NK-92 treated with Interleukin-12 subunit alpha and Interleukin-12 subunit beta, amount 100 ng/mL, for 24 hours (cell line): ENCODE results near the gene XPNPEP3.

Source experiments
- DNase-seq: peaks from one replicate; lab custom pipeline; 2025; lab: John Stamatoyannopoulos, UW

The XPNPEP3 gene

DNA sequence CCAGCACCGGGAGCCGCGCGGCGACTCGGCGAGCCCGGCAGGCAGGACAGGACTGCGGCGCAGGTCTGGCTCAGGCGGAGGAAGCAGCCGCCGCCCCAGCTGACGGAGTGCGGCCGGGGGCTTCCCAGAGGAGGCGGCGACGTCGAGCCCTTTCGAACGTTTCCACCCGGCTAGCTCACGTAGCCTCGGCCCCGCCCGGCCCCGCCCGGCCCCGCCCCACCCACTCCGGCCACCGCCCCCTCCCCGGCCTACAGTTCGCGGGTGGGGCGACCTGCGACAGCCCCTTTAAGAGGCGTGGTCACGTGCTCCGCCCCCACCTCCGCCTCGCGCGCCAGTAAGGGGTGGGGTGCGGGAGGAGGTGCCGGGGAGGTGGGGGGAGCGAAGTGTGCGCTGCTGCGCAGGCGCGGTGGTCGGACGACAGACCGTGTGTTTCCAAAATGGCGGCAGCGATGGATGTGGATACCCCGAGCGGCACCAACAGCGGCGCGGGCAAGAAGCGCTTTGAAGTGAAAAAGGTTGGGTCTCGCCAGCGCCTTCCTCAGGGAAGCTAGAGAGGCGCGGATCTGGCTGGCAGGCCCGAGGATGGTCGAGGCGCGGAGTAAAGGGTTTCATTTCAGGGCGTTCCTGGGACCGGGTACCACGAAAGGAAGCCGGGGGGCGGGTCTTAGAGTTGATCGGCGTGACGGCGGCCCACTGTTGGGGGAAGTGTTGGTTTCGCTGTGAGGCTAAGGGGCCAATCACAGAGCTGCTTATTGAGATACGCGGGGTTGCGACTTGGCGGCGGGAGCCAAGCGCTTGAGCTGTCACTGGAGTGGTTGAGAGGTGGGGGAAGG, 94.2 kb downstream of the XPNPEP3 start, which contains the start of gene RBX1:
RBX1 (plus strand) TSS at position 417 of the 833 bp plus-strand sequence; CDS start at position 438, 21 bp downstream.
- peak; percentile 92 for DNase-seq

- peak; percentile 14 for DNase-seq
These were observed 95.1 kb downstream of the XPNPEP3 start for GRCh38 chr22:40951795-40952605.

DNA sequence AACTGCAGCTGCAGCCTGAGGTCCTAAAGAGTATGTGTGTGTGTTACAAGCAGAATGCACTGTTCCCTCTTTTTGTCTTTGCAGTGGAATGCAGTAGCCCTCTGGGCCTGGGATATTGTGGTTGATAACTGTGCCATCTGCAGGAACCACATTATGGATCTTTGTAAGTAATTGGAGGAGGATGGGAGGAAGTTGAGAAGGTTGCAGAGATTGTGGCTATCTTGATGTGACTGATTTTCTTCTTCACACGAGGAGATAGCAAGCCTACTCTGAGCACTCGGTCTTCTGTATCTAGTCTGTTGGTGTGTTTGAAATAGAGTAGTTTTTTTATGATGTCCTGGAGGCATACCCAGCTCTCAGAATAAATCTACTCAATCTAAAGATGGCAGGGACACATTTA, 96.5 kb downstream of the XPNPEP3 start:
- DNase-seq: no peak

DNA sequence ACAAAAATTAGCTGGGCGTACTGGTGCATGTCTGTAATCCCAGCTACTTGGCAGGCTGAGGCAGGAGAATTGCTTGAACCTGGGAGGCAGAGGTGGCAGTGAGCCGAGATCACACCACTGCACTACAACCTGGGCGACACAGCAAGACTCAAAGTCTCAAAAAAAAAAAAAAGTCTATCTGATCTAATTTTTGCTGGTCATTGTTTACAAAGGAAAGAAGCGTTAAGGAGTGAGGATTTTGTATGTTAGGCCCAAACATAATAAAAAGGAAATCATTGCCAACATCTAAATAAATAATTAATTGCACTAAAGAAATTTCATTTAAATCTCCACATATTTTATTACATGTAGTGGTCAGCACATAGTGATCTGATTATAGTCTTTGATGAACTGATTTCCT, 97.2 kb downstream of the XPNPEP3 start:
- DNase-seq: no peak

DNA sequence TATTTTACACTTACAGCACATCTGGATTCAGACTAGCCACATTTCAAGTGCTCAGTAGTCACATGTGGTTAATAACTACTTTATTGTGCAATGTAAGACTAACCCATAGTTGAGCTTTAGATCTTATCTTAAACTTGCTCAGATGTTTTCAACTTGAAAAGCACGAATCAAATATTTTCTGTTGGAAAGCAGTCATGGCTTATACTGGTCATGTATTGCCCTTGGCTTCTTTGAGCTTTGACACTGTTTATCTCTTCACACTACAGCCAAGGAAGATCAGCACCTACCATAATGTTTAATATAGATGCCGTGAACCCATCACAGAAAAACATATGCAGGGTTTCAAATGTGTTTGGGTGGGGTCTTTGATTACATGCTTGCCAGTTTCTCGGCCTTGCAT, 98.6 kb downstream of the XPNPEP3 start:
- DNase-seq: no peak

DNA sequence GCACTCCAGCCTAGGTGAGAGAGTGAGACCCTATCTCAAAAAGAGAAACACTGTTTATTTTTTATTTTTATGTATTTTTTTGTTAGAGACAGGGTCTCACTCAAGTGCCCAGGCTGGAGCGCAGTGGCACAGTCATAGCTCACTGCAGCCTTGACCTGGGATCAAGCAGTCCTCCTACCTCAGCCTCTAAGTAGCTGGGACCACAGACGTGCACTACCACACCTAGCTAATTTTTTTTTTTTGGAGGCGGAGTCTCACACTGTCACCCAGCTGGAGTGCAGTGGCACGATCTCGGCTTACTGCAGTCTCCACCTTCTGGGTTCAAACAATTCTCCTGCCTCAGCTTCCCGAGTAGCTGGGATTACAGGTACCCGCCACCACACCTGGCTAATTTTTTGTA, 100.7 kb downstream of the XPNPEP3 start:
- DNase-seq: no peak

DNA sequence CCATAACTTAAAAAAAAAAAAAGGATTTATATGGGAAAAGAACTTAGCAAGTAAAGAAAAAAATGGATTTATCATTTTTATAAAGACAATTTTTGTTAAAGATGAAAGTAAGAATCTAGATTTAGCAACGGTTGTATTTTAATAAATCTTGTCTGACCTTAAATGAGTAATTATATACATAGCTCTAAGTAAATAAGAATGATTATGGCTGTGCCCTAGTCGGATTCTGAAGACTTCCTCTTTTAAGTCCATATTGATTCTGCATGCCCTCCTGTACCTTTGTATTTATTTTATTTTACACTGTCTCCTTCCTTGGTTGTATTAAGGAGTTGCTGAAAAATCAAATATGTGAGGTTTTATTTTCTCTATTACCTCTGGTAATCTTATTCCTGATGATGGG, 101.4 kb downstream of the XPNPEP3 start:
- no peak for DNase-seq

GRCh38 chr22:40960145-40960544, 103.2 kb downstream of the XPNPEP3 start:
- no peak for DNase-seq

DNA sequence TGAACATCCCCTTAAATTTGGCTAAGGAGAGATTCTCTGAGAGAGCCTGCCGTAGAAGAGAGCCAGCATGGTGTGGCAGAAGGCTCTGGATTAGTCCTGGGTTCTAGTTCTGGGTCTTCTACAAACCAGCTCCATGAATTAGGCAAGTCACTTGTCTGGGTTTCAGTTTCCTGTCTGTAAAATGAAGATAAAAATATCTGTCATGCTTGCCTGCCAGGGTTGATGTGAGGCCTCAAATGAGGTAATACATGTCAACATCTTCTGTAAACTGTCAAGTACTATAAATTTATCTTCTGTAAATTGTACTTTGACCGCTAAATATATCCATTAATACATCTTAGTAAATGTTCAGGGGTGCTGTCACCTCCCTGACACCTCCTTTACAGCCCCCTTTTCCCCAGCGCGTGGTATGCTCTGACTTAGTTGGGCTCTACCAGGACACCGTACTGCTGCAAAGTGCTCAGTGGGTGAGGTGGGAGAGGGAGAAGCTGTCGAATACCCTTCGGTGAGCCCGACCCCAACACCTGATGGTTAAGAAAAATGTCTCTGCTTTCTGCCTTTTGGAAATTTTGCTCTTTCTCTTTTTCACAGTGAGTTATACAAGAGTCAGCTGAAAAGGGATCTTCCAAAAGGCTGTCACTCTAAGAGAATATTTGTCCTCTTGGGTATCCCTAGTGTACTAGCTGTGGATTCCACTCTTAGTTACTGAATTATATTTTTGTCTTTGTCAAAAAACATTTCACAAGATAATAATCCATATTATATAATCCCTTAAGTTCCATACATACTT, 109.2 kb downstream of the XPNPEP3 start:
- no peak for DNase-seq

GRCh38 chr22:40966726-40967085, 109.8 kb downstream of the XPNPEP3 start:
- no peak for DNase-seq

DNA sequence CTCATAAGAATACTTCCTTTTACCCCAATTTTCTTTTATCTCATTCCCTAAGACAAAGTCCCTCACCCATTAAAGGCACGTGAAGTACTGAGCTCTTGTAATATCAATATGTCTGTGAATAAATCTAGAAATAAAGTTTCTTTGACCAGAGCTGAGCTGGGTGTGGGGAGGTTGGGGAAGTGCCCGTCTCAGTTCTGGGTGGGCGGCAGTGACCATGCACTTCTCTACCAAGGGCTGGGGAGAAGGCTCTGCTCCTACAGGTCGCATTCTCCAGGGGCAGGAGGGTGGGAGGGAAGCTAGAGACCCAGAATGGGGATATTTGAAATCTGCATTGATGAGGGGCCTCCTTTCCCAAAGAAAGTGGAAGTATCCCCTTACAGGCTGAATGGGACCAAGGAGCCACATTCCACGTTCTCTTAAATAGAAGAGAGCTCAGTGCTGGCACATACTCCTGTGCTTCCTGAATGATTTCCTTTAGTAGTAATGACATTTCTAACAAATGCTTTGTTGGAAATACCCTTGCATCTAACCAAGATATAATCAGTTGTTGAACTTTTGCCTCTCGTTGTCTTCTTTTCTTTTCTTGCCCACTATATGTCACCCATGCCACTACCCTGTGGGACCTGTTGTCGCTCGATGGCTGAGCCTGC, 110.3 kb downstream of the XPNPEP3 start:
- no peak for DNase-seq

DNA sequence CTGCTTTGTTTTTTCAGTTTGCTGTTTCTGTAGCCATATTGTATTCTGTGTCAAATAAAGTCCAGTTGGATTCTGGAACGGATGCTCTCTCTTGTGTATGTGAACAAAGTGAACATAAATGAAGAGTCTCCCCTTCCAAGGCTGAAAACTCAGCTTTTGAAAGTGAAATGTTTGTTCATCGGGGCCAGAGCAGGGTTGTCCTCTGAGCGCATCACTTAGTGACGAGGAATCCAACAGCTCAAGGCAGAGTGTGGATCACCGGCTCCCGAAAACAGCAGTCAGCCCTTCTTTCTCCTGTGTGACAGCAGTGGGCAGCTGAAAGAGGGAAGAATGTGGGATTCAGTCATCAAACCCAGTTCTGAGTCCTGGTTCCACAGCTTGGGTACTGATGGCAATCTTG, 115.6 kb downstream of the XPNPEP3 start:
- no peak for DNase-seq

DNA sequence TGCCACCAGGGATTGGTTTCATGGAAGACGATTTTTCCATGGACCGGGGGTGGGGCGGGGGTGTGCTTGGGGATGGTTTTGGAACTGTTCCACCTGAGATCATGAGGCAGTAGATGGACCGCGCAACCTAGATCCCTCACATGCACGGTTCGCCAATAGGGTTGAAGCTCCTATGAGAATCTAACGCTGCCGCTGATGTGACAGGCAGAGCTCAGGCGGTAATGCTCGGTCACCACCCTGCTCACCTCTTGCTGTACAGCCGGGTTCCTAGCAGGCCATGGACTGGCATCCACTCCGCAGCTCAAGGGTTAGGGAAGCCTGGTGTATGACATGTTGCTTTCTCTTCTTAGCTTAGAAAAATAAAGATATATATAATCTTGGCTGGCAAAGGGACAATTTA, 116.2 kb downstream of the XPNPEP3 start:
- no peak for DNase-seq

DNA sequence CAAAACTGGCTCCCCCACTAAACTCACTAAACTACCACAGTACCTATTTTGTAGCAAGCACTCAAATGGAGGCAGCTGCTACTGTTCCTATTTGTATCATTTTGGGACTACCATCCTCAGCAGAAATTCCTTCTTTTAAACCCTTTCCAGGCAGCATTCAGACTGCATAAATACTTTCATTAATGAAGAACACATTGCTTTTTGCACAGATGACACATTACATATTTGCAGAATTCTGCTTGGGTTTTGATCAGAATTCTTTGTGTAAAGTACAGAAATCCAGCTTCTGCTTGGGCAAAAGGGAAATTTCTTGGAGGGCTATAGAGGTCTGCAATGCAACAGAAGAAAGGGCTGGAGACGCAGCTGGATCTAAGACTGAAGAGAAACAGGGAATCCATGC, 118.4 kb downstream of the XPNPEP3 start:
- no peak for DNase-seq

DNA sequence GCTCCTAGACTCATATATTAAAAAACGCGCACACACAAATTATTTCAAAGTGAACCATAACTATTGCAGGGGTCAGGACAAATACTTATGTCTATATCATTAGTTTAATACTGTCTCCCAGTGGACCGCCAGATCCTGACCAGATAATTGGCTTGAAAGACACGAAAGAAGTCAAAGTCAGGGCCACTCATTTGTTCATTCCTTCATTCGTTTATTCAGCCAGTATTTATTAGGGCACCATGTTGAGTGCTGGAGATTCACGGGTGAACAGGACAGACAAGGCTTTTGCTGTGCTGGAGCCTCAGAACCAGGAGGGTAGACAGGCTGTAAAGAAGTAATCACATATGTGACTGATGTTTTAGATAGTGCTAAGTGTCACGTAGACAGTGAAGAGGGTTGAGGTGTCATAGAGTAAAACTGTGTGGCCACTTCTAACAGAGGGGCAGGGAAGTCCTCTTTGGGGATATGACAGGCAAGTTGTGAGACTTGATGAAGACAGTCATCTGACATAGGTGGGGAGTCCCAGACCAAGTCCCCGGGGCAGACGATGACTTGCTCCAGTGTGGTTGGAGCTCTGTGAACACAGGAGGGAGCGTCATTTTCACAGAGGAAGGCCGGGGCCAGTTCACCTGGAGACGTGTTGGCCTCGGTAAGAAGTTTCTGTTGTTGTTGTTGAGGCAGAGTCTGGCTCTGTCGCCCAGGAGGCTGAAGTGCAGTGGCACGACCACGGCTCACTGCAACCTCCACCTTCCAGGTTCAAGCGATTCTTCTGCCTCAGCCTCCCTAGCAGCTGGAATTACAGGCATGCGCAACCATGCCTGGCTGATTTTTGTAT, 120.1 kb downstream of the XPNPEP3 start:
- no peak for DNase-seq

DNA sequence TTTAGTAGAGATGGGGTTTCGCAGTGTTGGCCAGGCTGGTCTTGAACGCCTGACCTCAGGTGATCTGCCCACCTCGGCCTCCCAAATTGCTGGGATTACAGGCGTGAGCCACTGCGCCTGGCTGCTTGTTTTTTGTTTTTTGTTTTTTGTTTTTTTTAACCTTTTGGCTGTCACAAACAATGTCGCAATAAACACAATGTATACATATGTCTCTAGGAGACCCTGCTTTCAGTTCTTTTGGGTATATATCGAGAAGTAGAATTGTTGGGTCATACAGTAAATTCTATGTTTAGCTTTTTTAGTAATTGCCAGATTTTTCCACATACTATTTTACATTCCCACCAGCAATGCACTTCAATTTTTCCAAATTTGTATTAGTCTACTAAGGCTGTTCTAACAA, 122.2 kb downstream of the XPNPEP3 start:
- no peak for DNase-seq

- DNase-seq: no peak
These were observed 122.9 kb downstream of the XPNPEP3 start for GRCh38 chr22:40979871-40980270.
